Body of pancreas (tissue), 4 donors: ENCODE data around the gene PPTC7.

Source experiments
- CTCF ChIP-seq, 7 experiments: fragments of 450-650 bp in 4 of 7; fragments of 200-600 bp in 3 of 7; sonication (generic) in 3 of 7; IDR thresholded peaks; one replicate each; pipeline ENCODE4 v1.5.1; 2016 to 2019; ENCODE audit warnings: antibody characterized with exemption in 7 of 7
- POLR2A ChIP-seq, 3 donors: fragments of 450-650 bp; IDR thresholded peaks; one replicate each; pipeline ENCODE4 v1.6.1; 2016; ENCODE audit warnings: antibody characterized with exemption in 3 of 3, mild to moderate bottlenecking in 2 of 3

- TF ChIP-seq POLR2A (IDR thresholded peaks at IDR 0.05), result no peak
- no peak for TF ChIP-seq CTCF (IDR thresholded peaks at IDR 0.05)
These were observed 16.2 kb upstream of the PPTC7 start for GRCh38 chr12:110599334-110599733.
